ENCODE data around the gene MCOLN2. TPM values are rescaled to one million over a fixed set of nuclear protein-coding genes. Genes with fewer than 3 reads are reported as not detected.

Gene MCOLN2
- polyA plus RNA-seq, 1 of the 3 experiments (the other 2 are of a cell fraction) = not detected

DNA sequence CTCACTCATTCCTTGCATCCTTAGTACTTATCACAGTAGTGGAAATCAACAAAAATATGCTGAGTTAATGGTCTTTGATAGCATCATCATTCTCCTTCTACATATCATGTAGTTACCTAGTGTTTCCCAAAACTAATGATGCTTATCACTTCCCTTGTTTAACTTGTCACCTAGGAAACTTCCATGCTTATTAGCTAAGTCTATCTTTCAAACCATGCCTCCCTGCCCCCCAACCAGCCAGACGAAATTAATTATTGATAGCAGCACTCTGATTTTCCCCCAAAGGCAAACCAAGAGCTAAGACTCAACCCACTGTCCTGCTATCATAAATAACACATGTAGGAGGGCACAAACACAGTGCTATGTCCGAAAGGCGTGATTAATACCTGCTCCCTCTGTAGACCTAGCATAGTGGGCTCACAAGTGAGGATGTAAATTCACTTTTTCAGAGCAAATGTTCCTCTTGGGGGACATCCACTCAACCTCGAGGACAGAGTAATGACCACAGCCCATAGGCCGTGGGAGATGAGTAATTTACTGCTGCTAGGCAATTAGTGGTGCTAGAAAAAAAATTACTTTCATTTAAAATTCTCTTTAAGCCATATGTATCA is 78.1 kb downstream of the MCOLN2 start:
- H3K79me2 ChIP-seq (ENCODE audit: insufficient read depth) = no peaks in the 10 kb centered on the region
- H4K20me1 ChIP-seq (ENCODE audit: insufficient read depth) = no peaks in the 10 kb centered on the region
- TF ChIP-seq, protein P1, sequence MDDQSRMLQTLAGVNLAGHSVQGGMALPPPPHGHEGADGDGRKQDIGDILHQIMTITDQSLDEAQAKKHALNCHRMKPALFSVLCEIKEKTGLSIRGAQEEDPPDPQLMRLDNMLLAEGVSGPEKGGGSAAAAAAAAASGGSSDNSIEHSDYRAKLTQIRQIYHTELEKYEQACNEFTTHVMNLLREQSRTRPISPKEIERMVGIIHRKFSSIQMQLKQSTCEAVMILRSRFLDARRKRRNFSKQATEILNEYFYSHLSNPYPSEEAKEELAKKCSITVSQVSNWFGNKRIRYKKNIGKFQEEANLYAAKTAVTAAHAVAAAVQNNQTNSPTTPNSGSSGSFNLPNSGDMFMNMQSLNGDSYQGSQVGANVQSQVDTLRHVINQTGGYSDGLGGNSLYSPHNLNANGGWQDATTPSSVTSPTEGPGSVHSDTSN (IDR thresholded peaks at IDR 0.05) = no peak
- TF ChIP-seq RXRA (IDR thresholded peaks at IDR 0.05; ENCODE audit: borderline replicate concordance, low read depth) = no peak
- TF ChIP-seq, protein P2, sequence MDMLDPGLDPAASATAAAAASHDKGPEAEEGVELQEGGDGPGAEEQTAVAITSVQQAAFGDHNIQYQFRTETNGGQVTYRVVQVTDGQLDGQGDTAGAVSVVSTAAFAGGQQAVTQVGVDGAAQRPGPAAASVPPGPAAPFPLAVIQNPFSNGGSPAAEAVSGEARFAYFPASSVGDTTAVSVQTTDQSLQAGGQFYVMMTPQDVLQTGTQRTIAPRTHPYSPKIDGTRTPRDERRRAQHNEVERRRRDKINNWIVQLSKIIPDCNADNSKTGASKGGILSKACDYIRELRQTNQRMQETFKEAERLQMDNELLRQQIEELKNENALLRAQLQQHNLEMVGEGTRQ (IDR thresholded peaks at IDR 0.05; ENCODE audit: borderline replicate concordance, low read depth, low read length) = no peak
- TF ChIP-seq RCOR1 (IDR thresholded peaks at IDR 0.05; ENCODE audit: low read length) = no peak
- TF ChIP-seq TEAD4 (IDR thresholded peaks at IDR 0.05; ENCODE audit: borderline replicate concordance, insufficient read depth) = no peak
- no peak for TF ChIP-seq ELF1 (IDR thresholded peaks at IDR 0.05)
- TF ChIP-seq EZH2phosphoT487 (IDR thresholded peaks at IDR 0.05; ENCODE audit: borderline replicate concordance, low read depth) = no peak
- TF ChIP-seq NFIC (IDR thresholded peaks at IDR 0.05; ENCODE audit: borderline replicate concordance) = no peak
- TF ChIP-seq RAD21 (IDR thresholded peaks at IDR 0.05; ENCODE audit: low read length) = no peak
- TF ChIP-seq, protein P3, sequence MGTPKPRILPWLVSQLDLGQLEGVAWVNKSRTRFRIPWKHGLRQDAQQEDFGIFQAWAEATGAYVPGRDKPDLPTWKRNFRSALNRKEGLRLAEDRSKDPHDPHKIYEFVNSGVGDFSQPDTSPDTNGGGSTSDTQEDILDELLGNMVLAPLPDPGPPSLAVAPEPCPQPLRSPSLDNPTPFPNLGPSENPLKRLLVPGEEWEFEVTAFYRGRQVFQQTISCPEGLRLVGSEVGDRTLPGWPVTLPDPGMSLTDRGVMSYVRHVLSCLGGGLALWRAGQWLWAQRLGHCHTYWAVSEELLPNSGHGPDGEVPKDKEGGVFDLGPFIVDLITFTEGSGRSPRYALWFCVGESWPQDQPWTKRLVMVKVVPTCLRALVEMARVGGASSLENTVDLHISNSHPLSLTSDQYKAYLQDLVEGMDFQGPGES (IDR thresholded peaks at IDR 0.05; ENCODE audit: low read depth, low read length) = no peak
- no peaks in the 10 kb centered on the region for H3K9me2 ChIP-seq
- no peak overlapping the region for H3K4me2 ChIP-seq
- no peak overlapping the region for H3K9ac ChIP-seq
- POLR2A ChIA-PET = no interaction called here
- H3F3A ChIP-seq (replicated peaks; ENCODE audit: insufficient read depth) = no peaks in the 10 kb centered on the region
- H2AFZ ChIP-seq (ENCODE audit: low read depth) = no peak overlapping the region
- 27% methylated on average over 5 of the region's 5 CpGs for WGBS (ENCODE audit: low lambda C conversion rate)
- no peaks in the 10 kb centered on the region; the same call in 1 of the 2 replicates for H3K27me3 ChIP-seq (ENCODE audit: insufficient read depth)
- CTCF ChIA-PET = interaction anchor here (1.1 to 3.1 kb wide), 5 partner anchors 10 to 165 kb away, joined by 3 to 14 read pairs (median 5); no protein-coding TSS in a partner anchor
- H3K4me1 ChIP-seq (ENCODE audit: control insufficient read depth in 1 of 2, insufficient read depth in 2 of 2, low read depth in 1 of 2, low read length in 1 of 2) = peaks cover 0 to 6% of the 10 kb centered on the region in 2 experiments; a peak in 1 of 4 replicates
- H3K27ac ChIP-seq (ENCODE audit: low read depth in 2 of 2, low read length in 1 of 2) = no peak overlapping the region
- H3K9me3 ChIP-seq = no peaks in the 10 kb centered on the region
- DNase-seq = peak; percentile 17
- H3K36me3 ChIP-seq (replicated peaks in 1 of 2; ENCODE audit: control insufficient read depth in 1 of 2, insufficient read depth in 2 of 2, low read length in 1 of 2) = no peaks in the 10 kb centered on the region
- no peak overlapping the region for H3K4me3 ChIP-seq (ENCODE audit: low read depth in 2 of 2, low read length in 1 of 2)

DNA sequence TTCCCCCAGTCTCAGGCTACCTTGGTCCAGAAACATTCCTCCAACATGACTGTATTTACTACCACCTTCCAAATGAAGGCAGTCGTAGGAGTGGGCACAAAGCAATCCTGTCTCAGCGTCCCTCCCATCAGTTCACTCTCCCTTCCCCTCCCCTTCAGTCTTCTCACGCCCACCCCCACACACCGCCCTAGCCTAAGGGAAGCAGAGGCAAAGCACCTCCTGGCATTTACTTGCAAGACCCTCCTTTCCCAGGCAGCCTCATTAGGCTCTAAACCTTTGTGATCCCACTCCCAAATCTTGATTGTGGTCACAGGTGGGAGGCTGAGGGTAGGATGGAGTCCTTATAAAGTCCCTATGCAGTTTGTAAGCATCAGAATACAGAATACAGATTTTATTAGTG is 80.0 kb downstream of the MCOLN2 start:
- H3K36me3 ChIP-seq (replicated peaks in 1 of 2; ENCODE audit: control insufficient read depth in 1 of 2, insufficient read depth in 2 of 2, low read length in 1 of 2) = no peaks in the 10 kb centered on the region
- no peaks in the 10 kb centered on the region for H3F3A ChIP-seq (replicated peaks; ENCODE audit: insufficient read depth)
- no peaks in the 10 kb centered on the region for H3K9me2 ChIP-seq
- H4K20me1 ChIP-seq (ENCODE audit: insufficient read depth) = no peaks in the 10 kb centered on the region
- ChIA-PET POLR2A (no interaction called here), CTCF (no interaction called here)
- no peaks in the 10 kb centered on the region for H3K79me2 ChIP-seq (ENCODE audit: insufficient read depth)
- H3K4me3 ChIP-seq (ENCODE audit: low read depth in 2 of 2, low read length in 1 of 2) = no peak overlapping the region
- H3K9me3 ChIP-seq = no peaks in the 10 kb centered on the region
- no peak for DNase-seq
- H2AFZ ChIP-seq (ENCODE audit: low read depth) = no peak overlapping the region
- no peak overlapping the region for H3K4me2 ChIP-seq
- H3K9ac ChIP-seq = no peak overlapping the region
- no peak for TF ChIP-seq TEAD4 (IDR thresholded peaks at IDR 0.05; ENCODE audit: borderline replicate concordance, insufficient read depth)
- no peak for TF ChIP-seq ELF1 (IDR thresholded peaks at IDR 0.05)
- TF ChIP-seq, protein P4, sequence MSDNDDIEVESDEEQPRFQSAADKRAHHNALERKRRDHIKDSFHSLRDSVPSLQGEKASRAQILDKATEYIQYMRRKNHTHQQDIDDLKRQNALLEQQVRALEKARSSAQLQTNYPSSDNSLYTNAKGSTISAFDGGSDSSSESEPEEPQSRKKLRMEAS (IDR thresholded peaks at IDR 0.05; ENCODE audit: low read depth) = no peak
- TF ChIP-seq POLR2AphosphoS5 (IDR thresholded peaks at IDR 0.05; ENCODE audit: low read depth, low read length) = no peak
- TF ChIP-seq RCOR1 (IDR thresholded peaks at IDR 0.05; ENCODE audit: low read length) = no peak
- H3K27ac ChIP-seq (ENCODE audit: low read depth in 2 of 2, low read length in 1 of 2) = no peak overlapping the region
- peaks cover 0 to 6% of the 10 kb centered on the region in 2 experiments; a peak in 1 of 4 replicates for H3K4me1 ChIP-seq (ENCODE audit: control insufficient read depth in 1 of 2, insufficient read depth in 2 of 2, low read depth in 1 of 2, low read length in 1 of 2)
- H3K27me3 ChIP-seq (ENCODE audit: insufficient read depth) = no peaks in the 10 kb centered on the region; the same call in 1 of the 2 replicates
- 32% methylated on average over 4 of the region's 4 CpGs for WGBS (ENCODE audit: low lambda C conversion rate)
